Measurements from ENCODE around the gene UCP3.
A peak's percentile ranks its signal among the peaks of the same experiment; 100 is the strongest.

Gene UCP3

GRCh38 chr11:73977856-73978519 is 30.9 kb downstream of the UCP3 start:
- no peak for DNase-seq (ENCODE audit: low spot score)

- no peak for DNase-seq (ENCODE audit: low spot score)
These were observed 32.3 kb downstream of the UCP3 start for GRCh38 chr11:73976451-73977151.

GRCh38 chr11:73975479-73975757 is 33.5 kb downstream of the UCP3 start:
- no peak for DNase-seq (ENCODE audit: low spot score)

GRCh38 chr11:73974604-73975478 is 34.0 kb downstream of the UCP3 start:
- DNase-seq (ENCODE audit: low spot score), result no peak

GRCh38 chr11:73972620-73973449 is 36.0 kb downstream of the UCP3 start:
- DNase-seq (ENCODE audit: low spot score), result no peak

- DNase-seq (ENCODE audit: low spot score), result no peak
These were observed 36.7 kb downstream of the UCP3 start for GRCh38 chr11:73972187-73972586.

GRCh38 chr11:73971175-73971719 is 37.6 kb downstream of the UCP3 start:
- no peak for DNase-seq (ENCODE audit: low spot score)

- no peak for DNase-seq (ENCODE audit: low spot score)
These were observed 38.7 kb downstream of the UCP3 start for GRCh38 chr11:73969991-73970800.

- no peak for DNase-seq (ENCODE audit: low spot score)
These were observed 39.8 kb downstream of the UCP3 start for GRCh38 chr11:73969091-73969490.

- no peak for DNase-seq (ENCODE audit: low spot score)
These were observed 40.4 kb downstream of the UCP3 start for GRCh38 chr11:73968356-73968966.

GRCh38 chr11:73965764-73966121 is 43.1 kb downstream of the UCP3 start:
- no peak for DNase-seq (ENCODE audit: low spot score)

- no peak for DNase-seq (ENCODE audit: low spot score)
These were observed 43.7 kb downstream of the UCP3 start for GRCh38 chr11:73965076-73965763.

- no peak for DNase-seq (ENCODE audit: low spot score)
These were observed 45.0 kb downstream of the UCP3 start for GRCh38 chr11:73963861-73964260.

- no peak for DNase-seq (ENCODE audit: low spot score)
These were observed 46.7 kb downstream of the UCP3 start for GRCh38 chr11:73962101-73962705.

- no peak for DNase-seq (ENCODE audit: low spot score)
These were observed 47.6 kb downstream of the UCP3 start for GRCh38 chr11:73961321-73961720.

GRCh38 chr11:73958521-73959141 is 50.3 kb downstream of the UCP3 start:
- no peak for DNase-seq (ENCODE audit: low spot score)

- DNase-seq (ENCODE audit: low spot score), result peak; percentile 59
These were observed 51.1 kb downstream of the UCP3 start for GRCh38 chr11:73957654-73958361.

- DNase-seq (ENCODE audit: low spot score), result no peak
These were observed 51.8 kb downstream of the UCP3 start for GRCh38 chr11:73956876-73957653.

All from left forelimb (tissue), 1 donor.